NCI-H2107 treated with DMSO at 0.1 percent for 48 hours (cell line): ENCODE data around the gene INSM1.
A peak's percentile ranks its signal among the peaks of the same experiment; 100 is the strongest.
"Not testable (repeated sequence)": the region's sequence is repeated elsewhere in the genome, so short reads cannot be mapped to it uniquely, and the experiment has no call there.

Experiments
- DNase-seq: peaks from one replicate; lab custom pipeline; 2025; ENCODE audit not compliant: unreplicated experiment; lab: John Stamatoyannopoulos, UW

INSM1 gene, protein sequence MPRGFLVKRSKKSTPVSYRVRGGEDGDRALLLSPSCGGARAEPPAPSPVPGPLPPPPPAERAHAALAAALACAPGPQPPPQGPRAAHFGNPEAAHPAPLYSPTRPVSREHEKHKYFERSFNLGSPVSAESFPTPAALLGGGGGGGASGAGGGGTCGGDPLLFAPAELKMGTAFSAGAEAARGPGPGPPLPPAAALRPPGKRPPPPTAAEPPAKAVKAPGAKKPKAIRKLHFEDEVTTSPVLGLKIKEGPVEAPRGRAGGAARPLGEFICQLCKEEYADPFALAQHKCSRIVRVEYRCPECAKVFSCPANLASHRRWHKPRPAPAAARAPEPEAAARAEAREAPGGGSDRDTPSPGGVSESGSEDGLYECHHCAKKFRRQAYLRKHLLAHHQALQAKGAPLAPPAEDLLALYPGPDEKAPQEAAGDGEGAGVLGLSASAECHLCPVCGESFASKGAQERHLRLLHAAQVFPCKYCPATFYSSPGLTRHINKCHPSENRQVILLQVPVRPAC

DNA sequence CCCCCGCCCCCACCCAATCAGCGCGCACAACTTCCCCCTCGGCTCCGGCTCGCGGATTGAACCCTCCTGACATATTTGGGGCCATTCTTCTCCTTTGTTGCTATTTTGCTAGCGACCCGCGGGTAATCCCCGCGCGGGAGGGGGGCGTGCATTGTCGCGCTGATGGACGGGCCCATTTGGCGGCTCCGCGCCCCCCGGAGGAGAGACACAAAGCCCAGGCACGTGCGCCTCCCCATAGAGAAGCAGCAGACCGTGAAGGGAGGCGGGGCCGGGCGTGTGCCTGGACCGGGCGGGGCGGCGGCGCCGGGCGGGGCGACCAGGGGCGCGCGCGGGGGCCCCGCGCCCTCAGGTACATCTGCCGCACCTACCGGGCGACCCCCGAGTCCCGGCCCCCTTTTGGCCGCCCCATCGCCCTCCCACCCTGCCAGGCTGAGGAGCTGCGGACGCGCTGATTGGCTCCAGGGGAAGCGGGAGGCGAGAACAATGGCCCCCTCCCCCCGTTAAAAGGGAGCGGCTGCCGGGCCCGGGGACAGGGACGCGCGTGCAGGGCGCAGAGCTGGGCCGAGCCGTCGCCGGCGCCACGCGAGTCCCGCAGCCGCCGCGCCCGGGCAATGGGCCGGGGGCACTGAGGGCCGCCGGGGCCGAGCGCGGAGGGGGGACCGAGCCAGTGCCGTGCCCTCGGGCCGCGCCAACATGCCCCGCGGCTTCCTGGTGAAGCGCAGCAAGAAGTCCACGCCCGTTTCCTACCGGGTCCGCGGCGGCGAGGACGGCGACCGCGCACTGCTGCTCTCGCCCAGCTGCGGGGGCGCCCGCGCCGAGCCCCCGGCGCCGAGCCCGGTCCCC lies at the start of gene INSM1:
Gene INSM1 (plus strand): TSS at position 530 of the 843 bp plus-strand sequence. CDS start 164 bp downstream, at position 694.
- DNase-seq: peak; percentile 73

DNA sequence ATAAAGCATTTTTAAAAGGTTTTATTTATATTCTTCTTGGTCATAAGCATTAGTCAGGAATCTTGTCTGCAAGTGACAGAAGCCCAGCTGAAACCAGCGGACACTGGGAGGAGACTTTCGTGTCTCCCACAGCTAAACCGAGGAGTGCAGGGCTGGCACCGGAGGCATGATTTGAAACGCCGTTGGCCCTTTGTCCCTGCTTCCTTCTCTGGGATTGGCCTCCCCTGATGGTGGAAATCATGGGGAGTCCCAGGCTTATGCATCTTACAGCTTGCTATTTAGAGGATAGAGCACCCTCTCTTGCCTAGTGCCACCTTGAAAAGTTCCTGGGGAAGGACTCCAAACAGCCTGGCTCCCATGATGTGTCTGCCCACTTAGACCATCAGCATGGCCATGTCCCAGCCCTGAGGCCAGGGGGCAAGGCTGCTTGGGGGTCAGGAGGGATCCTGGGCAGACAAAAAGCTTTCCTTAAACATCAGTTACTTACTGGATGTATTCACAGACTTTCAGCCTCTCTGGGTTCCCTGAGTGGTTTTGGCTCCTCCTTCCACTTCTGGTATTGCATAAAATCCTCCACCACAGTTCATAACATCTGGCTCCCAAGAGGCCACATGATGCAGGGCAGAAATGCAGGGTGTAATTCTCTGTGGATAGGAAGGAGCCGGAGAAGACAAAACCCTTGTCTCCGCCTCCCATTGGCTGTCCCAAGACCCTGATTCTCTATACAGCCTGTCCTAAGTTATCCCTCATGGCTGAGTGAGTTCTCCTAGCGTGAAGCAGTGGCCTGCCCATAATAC lies 49.3 kb upstream of the INSM1 start:
- peak; percentile 22 for DNase-seq

DNA sequence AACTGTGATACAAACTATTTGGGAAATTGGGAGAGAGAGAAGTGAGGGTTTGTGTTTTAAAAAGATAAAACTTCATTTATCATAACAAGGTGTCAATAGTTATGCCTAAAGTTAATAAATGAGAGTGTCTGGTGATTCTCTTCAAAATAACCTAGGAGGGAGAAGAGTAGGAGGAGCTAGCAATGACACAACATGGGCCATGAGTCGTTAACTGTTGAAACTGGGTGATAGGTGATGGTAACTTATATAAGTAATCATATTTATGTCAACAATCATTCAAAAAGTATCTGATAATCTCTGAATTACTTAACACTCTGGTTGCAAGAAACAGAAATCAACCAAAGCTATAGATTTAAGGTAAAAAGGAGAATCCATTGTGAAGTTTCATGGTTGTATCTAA lies 46.8 kb upstream of the INSM1 start:
- DNase-seq: no peak

DNA sequence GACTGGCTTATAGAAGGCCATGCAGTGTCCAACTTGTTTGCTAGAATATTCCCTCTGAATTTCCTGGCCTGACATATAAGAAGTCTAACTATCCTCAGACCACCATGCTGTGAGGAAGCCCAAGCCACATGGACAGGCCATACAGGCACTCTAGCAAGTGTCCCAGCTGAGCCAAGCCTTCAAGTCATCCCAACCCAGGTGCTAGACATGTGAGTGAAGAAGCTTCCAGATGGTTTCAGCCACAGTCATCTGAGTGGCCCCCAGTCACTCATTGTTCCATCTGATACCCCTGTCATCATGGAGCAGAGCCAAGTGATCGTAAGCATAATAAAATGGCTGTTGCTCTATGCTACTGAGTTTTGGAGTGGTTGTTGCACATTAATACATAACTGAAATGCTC lies 46.0 kb upstream of the INSM1 start:
- DNase-seq: no peak

DNA sequence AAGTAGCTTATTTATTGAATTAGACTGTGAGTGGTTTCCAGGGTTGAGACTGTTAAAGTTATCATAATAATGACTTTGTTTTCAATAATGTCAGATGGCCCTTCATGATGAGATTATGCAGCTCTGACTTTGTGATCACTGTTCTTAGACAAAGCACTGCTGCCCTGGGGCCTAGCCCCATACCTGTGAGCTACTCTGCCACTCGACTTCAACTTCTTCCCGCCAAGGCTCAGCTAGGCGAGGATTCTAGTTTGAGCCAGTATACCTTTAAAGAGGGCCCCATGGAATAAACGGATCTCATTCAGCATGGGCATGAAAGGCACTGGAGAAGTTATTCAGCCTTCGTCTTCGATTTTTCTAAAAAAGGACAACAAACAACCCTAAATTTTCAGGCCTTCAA lies 45.0 kb upstream of the INSM1 start:
- DNase-seq: no peak

DNA sequence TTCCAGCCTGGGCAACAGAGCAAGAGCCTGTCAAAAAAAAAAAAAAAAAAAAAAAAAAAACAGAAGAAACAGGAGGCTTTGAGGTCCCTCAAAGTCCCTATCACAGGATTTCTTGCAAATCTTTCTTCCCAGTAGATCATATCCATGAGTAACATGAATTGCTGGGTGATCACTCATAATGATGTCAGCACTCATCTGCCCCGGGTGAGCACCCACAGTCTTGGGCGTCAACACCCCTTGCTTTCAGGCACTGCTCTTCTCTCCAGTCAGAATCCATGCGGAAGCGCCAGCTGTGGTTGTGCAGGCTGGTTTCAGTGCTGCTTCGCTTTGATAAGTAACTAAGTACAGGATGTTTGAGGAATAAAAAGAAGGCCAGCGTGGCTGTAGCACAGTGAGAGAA lies 40.2 kb upstream of the INSM1 start:
- no peak for DNase-seq

DNA sequence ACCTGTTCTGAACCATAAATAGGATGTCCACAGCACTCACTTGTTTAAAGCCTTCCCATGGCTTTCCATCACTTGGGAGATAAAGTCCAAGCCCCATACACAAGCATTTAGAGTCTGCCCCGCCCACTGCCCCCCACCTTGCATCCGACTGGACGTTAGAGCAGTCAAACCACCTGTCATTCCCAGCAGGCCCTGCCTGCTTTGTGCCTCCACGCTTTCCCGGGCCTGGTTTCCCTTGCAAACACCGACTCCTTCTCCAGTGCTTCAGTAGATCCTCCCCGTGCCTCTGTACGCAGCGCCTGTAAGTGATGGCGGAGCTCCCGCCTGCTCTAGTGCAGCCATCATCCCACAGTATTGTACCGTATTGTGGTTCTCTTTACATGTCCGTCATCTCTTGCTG lies 38.3 kb upstream of the INSM1 start:
- no peak for DNase-seq

DNA sequence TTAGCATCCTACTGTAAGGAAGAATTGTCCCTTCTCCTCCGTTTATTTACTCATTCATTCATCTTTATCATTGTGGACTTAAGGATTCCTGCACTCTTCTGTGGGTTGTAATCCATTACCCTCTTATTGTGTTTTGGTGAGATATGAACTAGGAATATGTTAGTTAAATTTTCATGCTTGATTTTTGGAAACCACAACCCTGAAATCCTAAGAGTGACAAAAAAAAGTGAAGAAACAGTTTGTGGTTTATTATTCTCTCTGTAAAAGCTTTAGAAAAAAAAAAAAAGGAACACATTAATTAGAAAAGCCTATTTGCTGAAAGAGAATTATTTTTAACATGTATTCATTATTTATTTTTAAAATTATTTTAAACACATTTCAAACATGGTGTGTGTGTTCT lies 36.7 kb upstream of the INSM1 start:
- DNase-seq: no peak

DNA sequence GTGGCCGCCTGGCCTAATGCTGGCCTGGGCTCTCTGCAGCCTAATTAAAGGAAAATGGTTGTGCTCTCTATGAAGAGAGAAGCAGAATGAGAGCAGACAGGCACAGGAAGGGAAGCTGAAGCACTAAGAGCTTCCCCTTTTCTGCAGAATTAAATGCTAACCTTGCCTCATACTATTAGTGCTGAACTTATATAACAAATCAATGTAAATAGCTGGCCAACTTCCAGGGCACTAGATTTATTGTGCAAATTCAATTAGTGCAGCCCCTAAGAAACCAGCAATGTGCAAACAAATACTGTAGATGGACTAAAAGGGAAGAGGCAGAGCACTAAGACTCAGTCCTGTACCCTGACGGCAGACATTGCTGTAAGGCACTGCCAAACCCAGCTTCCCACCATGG lies 36.1 kb upstream of the INSM1 start:
- DNase-seq: no peak

DNA sequence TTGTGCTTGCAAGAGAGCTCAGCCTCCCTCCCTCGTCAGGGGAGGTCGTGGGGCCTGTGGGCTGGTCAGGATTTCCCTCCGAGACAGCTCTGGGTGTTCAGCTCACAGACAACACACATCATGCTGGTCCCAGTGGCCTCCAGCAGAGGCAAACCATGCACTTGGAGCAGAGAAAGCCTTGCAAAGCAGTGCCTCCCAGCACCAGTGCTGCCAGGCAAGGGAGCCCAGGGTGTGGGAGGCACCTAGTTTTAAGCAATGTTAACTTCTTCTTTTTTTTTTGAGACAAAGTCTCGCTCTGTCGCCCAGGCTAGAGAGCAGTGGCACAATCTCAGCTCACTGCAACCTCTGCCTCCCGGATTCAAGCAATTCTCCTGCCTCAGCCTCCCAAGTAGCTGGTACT lies 34.0 kb upstream of the INSM1 start:
- no peak for DNase-seq

DNA sequence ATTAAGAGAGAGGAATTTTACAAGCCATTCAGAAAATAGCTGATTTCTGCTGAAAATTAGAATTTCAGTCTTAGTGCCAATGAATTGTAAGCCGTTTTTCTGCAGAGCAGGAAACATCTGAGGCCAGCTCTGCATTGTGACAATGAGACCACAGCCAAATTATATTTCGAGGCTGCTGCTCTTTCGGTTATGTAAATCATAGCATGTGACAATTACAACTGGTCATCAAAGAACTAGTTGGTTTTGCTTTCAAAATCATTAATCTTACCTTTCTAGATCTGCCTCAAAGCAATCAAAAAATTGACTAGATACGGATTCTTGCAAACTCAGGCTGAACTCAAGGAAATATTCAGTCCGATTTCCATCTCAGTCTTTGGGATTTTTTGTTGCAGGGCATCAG lies 33.4 kb upstream of the INSM1 start:
- DNase-seq: no peak

DNA sequence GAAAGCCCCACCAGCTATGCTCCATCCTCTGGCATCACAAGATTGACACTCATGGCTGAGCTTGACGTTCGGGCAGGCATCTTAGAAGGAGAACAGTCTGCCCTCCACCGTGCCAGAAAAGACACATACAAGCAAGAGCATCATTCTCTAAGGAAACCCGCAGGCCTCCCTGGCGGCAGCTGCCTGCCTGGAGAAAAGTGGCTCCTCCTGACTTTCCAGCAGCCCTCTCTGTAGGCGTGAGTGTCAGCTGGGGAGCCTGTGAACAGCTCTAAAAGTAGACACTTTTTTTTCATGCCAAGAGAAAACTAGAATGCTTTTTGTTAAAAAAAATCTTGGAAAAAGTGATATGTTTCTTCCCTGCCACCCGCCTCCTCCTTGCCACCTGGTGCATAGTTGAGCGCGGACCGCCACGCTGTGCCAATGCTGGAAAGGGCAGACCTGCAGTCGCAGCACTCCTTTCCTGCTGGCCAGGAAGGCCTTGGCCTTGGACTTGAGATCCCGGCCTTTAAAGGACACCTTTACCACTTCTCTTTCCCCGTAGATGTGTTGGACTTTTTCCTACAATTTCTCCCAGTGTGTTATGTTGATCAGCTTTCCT lies 29.7 kb upstream of the INSM1 start:
- no peak for DNase-seq

DNA sequence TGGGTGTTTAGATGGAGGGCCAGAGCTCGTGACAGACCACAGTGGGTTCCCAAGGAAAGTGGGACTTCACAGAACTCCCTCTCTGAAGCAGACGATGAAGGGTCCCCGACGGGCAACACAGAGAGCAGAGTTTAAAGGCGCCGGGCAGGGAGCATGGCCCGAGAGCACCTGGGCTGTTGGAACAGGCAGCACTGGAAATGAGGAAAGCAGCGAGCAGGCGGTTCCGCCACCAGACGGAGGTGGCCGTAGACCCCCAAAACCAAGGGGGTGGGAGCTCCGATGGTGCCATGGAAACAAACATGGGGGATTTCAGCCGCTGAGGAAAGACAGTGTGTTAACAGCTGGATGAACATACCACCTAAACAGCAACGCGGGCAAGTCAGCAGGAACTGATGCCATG lies 27.5 kb upstream of the INSM1 start:
- DNase-seq: no peak

DNA sequence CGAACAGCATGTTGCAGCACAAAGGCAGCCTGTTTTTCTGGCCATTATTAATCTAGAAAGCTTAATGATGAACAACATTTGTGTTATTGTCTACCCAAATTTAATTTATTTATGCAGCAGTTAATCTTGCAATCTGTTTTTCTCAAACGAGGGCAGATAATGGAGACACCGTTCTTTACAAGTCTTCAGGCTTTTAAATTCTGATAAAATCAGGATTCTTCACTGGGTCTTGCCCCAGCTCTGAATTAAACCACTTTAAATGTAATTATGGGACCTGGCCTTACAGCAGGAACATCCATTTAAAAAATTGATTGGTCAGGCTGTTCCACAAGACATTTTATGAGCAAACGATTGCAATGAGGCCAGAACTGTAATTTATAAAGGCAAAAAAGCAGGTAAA lies 26.5 kb upstream of the INSM1 start:
- no peak for DNase-seq

DNA sequence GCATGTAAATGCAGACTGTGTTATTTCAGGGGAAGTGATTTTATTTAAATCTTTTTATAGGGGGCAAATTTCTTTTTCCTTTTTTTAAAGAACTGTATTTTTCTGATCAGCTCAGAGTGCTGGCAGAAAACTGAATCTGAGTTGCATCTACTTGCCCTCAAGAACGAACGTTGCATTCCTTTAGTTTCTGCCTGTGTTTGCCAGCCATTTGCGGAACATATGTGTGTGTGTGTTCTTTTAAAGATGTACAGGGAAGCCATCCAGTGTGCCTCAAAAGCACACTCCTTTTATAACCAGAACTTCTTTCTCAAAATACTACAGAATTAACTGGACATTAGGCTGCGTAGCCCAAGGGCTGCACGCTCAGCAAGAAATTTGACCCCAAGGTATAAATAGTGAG lies 25.8 kb upstream of the INSM1 start:
- DNase-seq: no peak

DNA sequence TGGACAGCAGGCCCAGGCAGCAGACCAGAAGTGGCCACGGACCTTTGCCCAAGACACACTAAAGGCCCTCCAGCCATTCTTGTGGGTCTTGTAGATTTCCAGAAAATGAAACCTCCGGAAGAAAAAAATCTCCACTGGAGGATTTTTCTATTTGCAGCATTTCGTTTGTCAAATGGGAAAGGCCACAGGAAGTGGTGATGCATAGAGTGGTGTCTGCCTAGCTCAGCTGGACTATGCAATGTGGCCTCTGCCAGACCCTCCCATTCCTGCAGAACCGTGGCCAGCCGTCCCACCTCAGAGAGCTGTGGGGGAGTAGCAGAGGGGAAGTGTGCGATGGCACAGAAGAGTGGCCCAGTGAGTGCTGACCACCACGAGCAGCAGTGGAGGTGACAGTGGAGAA lies 24.0 kb upstream of the INSM1 start:
- no peak for DNase-seq

DNA sequence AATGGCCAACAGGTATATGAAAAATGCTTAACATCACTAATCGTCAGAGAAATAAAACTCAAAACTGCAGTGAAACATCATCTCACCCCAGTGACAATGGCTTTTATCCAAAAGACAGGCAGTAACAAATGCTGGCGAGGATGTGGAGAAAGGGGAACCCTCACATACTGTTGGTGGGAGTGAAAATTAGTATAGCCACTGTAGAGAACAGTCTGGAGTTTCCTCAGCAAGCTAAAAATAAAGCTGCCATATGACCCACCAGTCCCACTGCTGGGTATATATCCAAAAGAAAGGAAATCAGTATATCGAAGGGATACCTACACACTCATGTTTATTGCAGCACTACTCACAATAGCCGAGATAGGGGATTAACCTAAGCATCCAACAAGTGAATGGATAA lies 23.4 kb upstream of the INSM1 start:
- no peak for DNase-seq

DNA sequence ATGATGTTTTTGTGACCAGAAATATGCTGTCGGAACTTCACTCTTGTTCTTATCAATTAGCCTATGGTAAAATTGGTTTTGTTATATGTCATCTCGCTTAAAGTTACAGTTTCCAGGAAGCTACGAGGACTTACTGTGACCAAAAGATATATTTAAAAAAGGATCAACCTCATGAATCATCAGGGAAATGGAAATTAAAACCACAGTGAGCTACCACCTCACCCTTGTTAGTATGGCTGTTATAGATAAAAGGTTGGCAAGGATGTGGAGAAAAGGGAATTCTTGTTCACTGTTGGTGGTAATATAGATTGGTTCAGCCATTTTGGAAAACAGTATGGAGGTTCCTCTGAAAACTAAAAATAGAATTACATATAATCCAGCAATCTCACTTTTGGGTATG lies 14.3 kb upstream of the INSM1 start:
- DNase-seq: no peak

DNA sequence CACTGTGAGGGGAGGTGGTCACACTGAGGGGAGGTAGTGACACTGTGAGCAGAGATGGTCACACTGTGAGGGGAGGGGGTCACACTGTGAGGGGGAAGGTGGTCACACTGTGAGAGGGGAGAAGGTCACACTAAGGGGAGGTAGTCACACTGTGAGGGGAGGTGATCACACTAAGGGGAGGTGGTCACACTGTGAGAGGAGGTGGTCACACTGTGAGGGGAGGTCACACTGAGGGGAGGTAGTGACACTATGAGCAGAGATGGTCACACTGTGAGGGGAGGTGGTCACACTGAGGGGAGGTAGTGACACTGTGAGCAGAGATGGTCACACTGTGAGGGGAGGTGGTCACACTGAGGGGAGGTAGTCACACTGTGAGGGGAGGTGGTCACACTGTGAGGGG lies 12.4 kb upstream of the INSM1 start:
- not testable (repeated sequence) for DNase-seq

DNA sequence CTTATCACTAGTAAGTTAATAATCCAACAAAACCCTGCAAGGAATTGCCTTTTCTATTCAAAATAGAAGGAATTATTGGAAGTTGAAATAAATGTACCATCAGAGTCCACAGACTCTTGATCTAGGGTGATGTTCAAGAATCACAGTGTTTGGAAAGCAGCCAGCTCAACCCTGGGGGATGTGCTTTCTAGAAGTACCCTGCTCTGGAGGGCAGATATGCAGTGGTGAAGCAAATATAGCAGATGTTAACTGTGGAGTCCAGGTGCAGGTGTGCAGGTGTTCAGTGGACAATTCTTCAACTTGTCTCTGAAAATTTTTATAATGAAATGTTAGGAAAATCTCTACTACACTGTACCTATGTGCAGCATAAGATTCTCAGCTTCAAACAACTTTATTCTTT lies 9.1 kb upstream of the INSM1 start:
- DNase-seq: no peak

DNA sequence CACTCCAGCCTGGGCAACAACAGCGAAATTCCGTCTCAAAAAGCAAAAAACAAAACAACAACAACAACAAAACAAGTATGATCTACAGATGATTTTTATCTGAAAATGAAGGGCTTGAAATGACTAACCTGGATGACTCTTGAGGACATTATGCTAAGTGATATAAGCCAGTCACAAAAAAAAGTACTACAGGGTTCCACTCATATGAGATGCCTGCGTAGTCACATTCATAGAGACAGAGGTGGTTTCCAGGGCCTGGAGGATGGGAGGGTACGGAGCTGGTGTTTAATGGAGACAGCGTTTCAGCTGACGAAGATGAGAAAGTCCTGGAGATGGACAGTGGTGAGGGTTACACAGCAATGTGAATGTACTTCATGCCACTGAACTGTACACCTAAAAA lies 8.3 kb upstream of the INSM1 start:
- no peak for DNase-seq
